HEK293 (cell line): ENCODE data around the gene ROBO1.

ENCODE experiments used
- CTCF ChIA-PET: fragments of 350-600 bp; formaldehyde crosslinking; extraction: SDS; loops from one replicate; lab custom pipeline; 2021; ENCODE audit warnings: antibody characterized with exemption; lab: Yijun Ruan, JAX
- POLR2A ChIA-PET: fragments of 300-600 bp; formaldehyde crosslinking; extraction: SDS; loops from one replicate; lab custom pipeline; 2020; ENCODE audit warnings: antibody characterized with exemption, inconsistent platforms; lab: Yijun Ruan, JAX
- H3K27ac ChIP-seq: fragments of 200-500 bp; sonication (Bioruptor generic); 2 replicates; pipeline ENCODE4 v1.5.1; 2014; ENCODE audit warnings: low read depth, low read length, control low read depth, inconsistent platforms; ENCODE audit errors: extremely low read depth
- H3K36me3 ChIP-seq, 2 experiments: fragments of 200-500 bp in 1 of 2; sonication (Bioruptor generic) in 1 of 2; 1 replicate in 1 of 2; 2 replicates in 1 of 2; pipeline ENCODE4 v1.5.1; 2014 to 2017; ENCODE audit warnings: inconsistent platforms in 2 of 2, low read length in 2 of 2; ENCODE audit not compliant: control insufficient read depth in 2 of 2, insufficient read depth in 1 of 2
- H3K4me1 ChIP-seq: fragments of 200-500 bp; sonication (Bioruptor generic); 2 replicates; pipeline ENCODE4 v1.5.1; 2014; ENCODE audit warnings: mild to moderate bottlenecking, low read length, inconsistent platforms; ENCODE audit not compliant: control insufficient read depth, insufficient read depth
- H3K4me3 ChIP-seq: 2 replicates; pipeline ENCODE4 v1.5.1; 2011; ENCODE audit warnings: low read depth, mild to moderate bottlenecking, control low read depth, low read length, moderate library complexity
- H3K9me3 ChIP-seq: fragments of 200-500 bp; sonication (Bioruptor generic); 2 replicates; pipeline ENCODE4 v1.5.1; 2014; ENCODE audit warnings: low read depth, low read length, inconsistent platforms; ENCODE audit not compliant: control insufficient read depth, insufficient read depth
- IKZF3 ChIP-seq: fragments of 450-650 bp; IDR thresholded peaks from 2 replicates; pipeline ENCODE4 v1.5.0; 2018; ENCODE audit warnings: missing biosample characterization, mild to moderate bottlenecking, missing genetic modification characterization, moderate library complexity
- KLF16 ChIP-seq: fragments of 450-650 bp; formaldehyde crosslinking; IDR thresholded peaks from 2 replicates; pipeline ENCODE4 v1.5.1; 2017; ENCODE audit warnings: missing biosample characterization, missing genetic modification characterization
- SCRT1 ChIP-seq: fragments of 450-650 bp; formaldehyde crosslinking; IDR thresholded peaks from 2 replicates; pipeline ENCODE4 v1.5.1; 2016; ENCODE audit warnings: missing biosample characterization, missing genetic modification characterization, borderline replicate concordance
- SP2 ChIP-seq: fragments of 450-650 bp; formaldehyde crosslinking; IDR thresholded peaks from 2 replicates; pipeline ENCODE4 v1.5.1; 2016; ENCODE audit warnings: missing biosample characterization, missing genetic modification characterization
- ZBTB17 ChIP-seq: fragments of 450-650 bp; formaldehyde crosslinking; IDR thresholded peaks from 2 replicates; pipeline ENCODE4 v1.5.1; 2016; ENCODE audit warnings: missing biosample characterization, missing genetic modification characterization
- ZNF16 ChIP-seq: fragments of 450-650 bp; formaldehyde crosslinking; IDR thresholded peaks from 2 replicates; pipeline ENCODE4 v1.5.1; 2016; ENCODE audit warnings: low read depth, missing biosample characterization, missing genetic modification characterization
- ZNF19 ChIP-seq: fragments of 450-650 bp; formaldehyde crosslinking; IDR thresholded peaks from 2 replicates; pipeline ENCODE4; 2016; ENCODE audit warnings: missing biosample characterization, missing genetic modification characterization, low read depth
- ZNF48 ChIP-seq: fragments of 450-650 bp; formaldehyde crosslinking; IDR thresholded peaks from 2 replicates; pipeline ENCODE4 v1.5.1; 2016; ENCODE audit warnings: missing biosample characterization, missing genetic modification characterization
- ZNF548 ChIP-seq: fragments of 450-650 bp; formaldehyde crosslinking; IDR thresholded peaks from 2 replicates; pipeline ENCODE4 v1.5.1; 2016; ENCODE audit warnings: missing biosample characterization, missing genetic modification characterization
- ZNF549 ChIP-seq: fragments of 450-650 bp; IDR thresholded peaks from 2 replicates; pipeline ENCODE4 v1.5.1; 2018; ENCODE audit warnings: missing biosample characterization, missing genetic modification characterization, mild to moderate bottlenecking, inconsistent platforms, moderate library complexity
- ZNF585B ChIP-seq: fragments of 450-650 bp; formaldehyde crosslinking; IDR thresholded peaks from 2 replicates; pipeline ENCODE4 v1.5.1; 2016; ENCODE audit warnings: missing biosample characterization, missing genetic modification characterization
- ZNF610 ChIP-seq: fragments of 450-650 bp; formaldehyde crosslinking; IDR thresholded peaks from 2 replicates; pipeline ENCODE4 v1.5.1; 2016; ENCODE audit warnings: missing biosample characterization, missing genetic modification characterization, borderline replicate concordance
- TF ChIP-seq, protein P1 (sequence below): fragments of 450-650 bp; formaldehyde crosslinking; IDR thresholded peaks from 2 replicates; pipeline ENCODE4 v1.5.1; 2016; ENCODE audit warnings: missing biosample characterization, missing genetic modification characterization
- TF ChIP-seq, protein P2 (sequence below): fragments of 450-650 bp; formaldehyde crosslinking; IDR thresholded peaks from 2 replicates; pipeline ENCODE4 v1.5.1; 2017; ENCODE audit warnings: missing biosample characterization, missing genetic modification characterization
- TF ChIP-seq, protein P3 (sequence below): fragments of 450-650 bp; formaldehyde crosslinking; IDR thresholded peaks from 2 replicates; pipeline ENCODE4 v1.5.1; 2016; ENCODE audit warnings: missing biosample characterization, missing genetic modification characterization
- TF ChIP-seq, protein P4 (sequence below): fragments of 450-650 bp; formaldehyde crosslinking; IDR thresholded peaks from 2 replicates; pipeline ENCODE4 v1.5.1; 2017; ENCODE audit warnings: missing biosample characterization, missing genetic modification characterization
- TF ChIP-seq, protein P5 (sequence below): fragments of 450-650 bp; formaldehyde crosslinking; IDR thresholded peaks from 2 replicates; pipeline ENCODE4 v1.5.1; 2016; ENCODE audit warnings: missing biosample characterization, missing genetic modification characterization

ROBO1 gene

DNA sequence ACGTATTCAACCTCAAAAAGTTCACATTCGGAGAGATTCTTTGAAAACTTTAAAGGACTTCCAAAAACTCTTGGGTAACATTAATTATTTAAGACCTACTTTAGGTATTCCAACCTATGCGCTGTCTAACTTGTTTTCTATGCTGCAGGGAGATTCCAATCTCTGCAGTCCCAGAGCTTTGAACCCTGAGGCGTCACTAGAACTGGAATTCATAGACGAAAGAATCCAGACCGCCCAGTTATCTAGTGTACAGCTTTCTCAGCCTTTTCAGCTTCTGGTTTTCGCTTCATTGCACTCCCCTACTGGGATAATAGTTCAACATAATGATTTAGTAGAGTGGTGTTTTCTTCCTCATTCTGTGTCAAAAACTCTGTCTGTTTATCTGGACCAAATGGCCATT lies 711.3 kb downstream of the ROBO1 start:
- Histone ChIP-seq H3K9me3 (no peaks in the 10 kb centered on the region), H3K36me3 (no peaks in the 10 kb centered on the region), H3K4me3 (no peak overlapping the region), H3K27ac (no peak overlapping the region), H3K4me1 (no peaks in the 10 kb centered on the region)
- ChIA-PET POLR2A (no interaction called here), CTCF (no interaction called here)
- TF ChIP-seq SP2 (tag by site-specific recombination): no peak
- no peak for TF ChIP-seq IKZF3
- TF ChIP-seq, protein P1, sequence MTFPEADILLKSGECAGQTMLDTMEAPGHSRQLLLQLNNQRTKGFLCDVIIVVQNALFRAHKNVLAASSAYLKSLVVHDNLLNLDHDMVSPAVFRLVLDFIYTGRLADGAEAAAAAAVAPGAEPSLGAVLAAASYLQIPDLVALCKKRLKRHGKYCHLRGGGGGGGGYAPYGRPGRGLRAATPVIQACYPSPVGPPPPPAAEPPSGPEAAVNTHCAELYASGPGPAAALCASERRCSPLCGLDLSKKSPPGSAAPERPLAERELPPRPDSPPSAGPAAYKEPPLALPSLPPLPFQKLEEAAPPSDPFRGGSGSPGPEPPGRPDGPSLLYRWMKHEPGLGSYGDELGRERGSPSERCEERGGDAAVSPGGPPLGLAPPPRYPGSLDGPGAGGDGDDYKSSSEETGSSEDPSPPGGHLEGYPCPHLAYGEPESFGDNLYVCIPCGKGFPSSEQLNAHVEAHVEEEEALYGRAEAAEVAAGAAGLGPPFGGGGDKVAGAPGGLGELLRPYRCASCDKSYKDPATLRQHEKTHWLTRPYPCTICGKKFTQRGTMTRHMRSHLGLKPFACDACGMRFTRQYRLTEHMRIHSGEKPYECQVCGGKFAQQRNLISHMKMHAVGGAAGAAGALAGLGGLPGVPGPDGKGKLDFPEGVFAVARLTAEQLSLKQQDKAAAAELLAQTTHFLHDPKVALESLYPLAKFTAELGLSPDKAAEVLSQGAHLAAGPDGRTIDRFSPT (tag by site-specific recombination): no peak
- no peak for TF ChIP-seq SCRT1 (tag by site-specific recombination)
- TF ChIP-seq ZNF585B (tag by site-specific recombination): no peak
- TF ChIP-seq KLF16 (tag by site-specific recombination): no peak
- no peak for TF ChIP-seq ZNF549 (tag by site-specific recombination)
- no peak for TF ChIP-seq ZNF16 (tag by site-specific recombination)
- no peak for TF ChIP-seq ZNF548 (tag by site-specific recombination)
- TF ChIP-seq ZNF610 (tag by site-specific recombination): no peak
- TF ChIP-seq, protein P2, sequence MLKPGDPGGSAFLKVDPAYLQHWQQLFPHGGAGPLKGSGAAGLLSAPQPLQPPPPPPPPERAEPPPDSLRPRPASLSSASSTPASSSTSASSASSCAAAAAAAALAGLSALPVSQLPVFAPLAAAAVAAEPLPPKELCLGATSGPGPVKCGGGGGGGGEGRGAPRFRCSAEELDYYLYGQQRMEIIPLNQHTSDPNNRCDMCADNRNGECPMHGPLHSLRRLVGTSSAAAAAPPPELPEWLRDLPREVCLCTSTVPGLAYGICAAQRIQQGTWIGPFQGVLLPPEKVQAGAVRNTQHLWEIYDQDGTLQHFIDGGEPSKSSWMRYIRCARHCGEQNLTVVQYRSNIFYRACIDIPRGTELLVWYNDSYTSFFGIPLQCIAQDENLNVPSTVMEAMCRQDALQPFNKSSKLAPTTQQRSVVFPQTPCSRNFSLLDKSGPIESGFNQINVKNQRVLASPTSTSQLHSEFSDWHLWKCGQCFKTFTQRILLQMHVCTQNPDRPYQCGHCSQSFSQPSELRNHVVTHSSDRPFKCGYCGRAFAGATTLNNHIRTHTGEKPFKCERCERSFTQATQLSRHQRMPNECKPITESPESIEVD: no peak
- TF ChIP-seq, protein P3, sequence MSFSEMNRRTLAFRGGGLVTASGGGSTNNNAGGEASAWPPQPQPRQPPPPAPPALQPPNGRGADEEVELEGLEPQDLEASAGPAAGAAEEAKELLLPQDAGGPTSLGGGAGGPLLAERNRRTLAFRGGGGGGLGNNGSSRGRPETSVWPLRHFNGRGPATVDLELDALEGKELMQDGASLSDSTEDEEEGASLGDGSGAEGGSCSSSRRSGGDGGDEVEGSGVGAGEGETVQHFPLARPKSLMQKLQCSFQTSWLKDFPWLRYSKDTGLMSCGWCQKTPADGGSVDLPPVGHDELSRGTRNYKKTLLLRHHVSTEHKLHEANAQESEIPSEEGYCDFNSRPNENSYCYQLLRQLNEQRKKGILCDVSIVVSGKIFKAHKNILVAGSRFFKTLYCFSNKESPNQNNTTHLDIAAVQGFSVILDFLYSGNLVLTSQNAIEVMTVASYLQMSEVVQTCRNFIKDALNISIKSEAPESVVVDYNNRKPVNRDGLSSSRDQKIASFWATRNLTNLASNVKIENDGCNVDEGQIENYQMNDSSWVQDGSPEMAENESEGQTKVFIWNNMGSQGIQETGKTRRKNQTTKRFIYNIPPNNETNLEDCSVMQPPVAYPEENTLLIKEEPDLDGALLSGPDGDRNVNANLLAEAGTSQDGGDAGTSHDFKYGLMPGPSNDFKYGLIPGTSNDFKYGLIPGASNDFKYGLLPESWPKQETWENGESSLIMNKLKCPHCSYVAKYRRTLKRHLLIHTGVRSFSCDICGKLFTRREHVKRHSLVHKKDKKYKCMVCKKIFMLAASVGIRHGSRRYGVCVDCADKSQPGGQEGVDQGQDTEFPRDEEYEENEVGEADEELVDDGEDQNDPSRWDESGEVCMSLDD (tag by site-specific recombination): no peak
- no peak for TF ChIP-seq ZBTB17 (tag by site-specific recombination)
- TF ChIP-seq, protein P4, sequence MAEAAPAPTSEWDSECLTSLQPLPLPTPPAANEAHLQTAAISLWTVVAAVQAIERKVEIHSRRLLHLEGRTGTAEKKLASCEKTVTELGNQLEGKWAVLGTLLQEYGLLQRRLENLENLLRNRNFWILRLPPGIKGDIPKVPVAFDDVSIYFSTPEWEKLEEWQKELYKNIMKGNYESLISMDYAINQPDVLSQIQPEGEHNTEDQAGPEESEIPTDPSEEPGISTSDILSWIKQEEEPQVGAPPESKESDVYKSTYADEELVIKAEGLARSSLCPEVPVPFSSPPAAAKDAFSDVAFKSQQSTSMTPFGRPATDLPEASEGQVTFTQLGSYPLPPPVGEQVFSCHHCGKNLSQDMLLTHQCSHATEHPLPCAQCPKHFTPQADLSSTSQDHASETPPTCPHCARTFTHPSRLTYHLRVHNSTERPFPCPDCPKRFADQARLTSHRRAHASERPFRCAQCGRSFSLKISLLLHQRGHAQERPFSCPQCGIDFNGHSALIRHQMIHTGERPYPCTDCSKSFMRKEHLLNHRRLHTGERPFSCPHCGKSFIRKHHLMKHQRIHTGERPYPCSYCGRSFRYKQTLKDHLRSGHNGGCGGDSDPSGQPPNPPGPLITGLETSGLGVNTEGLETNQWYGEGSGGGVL (tag by site-specific recombination): no peak
- TF ChIP-seq, protein P5, sequence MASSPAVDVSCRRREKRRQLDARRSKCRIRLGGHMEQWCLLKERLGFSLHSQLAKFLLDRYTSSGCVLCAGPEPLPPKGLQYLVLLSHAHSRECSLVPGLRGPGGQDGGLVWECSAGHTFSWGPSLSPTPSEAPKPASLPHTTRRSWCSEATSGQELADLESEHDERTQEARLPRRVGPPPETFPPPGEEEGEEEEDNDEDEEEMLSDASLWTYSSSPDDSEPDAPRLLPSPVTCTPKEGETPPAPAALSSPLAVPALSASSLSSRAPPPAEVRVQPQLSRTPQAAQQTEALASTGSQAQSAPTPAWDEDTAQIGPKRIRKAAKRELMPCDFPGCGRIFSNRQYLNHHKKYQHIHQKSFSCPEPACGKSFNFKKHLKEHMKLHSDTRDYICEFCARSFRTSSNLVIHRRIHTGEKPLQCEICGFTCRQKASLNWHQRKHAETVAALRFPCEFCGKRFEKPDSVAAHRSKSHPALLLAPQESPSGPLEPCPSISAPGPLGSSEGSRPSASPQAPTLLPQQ (tag by site-specific recombination): no peak
- TF ChIP-seq ZNF48: no peak
- no peak for TF ChIP-seq ZNF19 (tag by site-specific recombination)
